NCI-H748 (cell line): ENCODE measurements around the gene WASL.

Source experiments
- DNase-seq: peaks from one replicate; lab custom pipeline; 2025; ENCODE audit not compliant: unreplicated experiment; lab: John Stamatoyannopoulos, UW

WASL gene

DNA sequence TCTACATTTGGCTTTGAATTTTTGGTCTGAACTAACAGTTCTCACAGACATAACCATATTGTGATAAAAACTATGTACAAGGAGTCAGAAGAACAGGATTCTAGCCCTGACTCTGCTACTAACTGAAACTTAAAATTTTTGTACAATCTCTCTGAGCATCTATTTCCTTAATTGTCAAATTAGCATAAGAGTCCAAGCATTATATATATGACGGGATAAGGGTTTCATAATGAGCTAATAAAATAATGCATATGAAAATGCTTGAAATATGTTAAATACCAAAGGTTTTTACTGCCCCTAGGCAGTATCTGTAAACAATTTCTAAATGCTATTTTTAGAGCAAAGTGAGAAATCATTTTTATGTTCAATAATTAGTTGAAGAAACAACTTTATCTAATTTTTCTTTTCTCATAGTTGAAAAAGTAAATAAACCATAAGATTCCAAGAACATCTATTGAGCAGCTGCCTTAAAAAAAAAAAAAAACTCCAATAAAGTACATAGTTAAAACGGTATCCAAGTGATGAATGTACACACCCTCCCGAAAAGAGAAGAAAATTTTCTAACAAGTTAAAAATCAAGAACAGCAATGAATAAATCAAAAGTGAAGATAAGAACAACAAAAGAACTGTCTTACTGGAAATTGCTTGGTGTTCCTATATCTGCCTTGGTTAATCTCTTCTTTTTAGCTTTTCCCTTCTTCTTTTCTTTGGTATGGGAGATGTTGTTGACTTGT, 52.7 kb downstream of the WASL start:
- DNase-seq = no peak

DNA sequence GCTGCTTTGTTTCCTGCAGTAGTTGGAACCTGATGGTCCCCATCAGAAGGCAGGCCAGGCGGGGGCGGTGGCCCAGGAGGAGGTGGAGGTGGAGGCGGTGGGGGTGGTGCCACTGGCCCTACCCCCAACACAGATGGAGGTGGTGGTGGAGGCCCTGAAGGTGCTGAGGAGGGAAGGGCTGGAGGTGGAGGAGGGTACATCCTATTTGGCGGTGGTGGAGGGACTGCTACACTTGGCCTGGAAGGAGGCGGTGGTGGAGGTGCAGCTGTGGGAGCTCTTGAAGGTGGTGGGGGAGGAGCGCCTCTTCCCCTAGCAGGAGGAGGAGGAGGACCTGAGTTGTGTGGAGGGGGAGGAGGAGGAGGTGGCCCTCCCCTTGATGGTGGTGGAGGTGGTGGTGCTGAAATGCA, 56.3 kb downstream of the WASL start:
- DNase-seq = no peak

DNA sequence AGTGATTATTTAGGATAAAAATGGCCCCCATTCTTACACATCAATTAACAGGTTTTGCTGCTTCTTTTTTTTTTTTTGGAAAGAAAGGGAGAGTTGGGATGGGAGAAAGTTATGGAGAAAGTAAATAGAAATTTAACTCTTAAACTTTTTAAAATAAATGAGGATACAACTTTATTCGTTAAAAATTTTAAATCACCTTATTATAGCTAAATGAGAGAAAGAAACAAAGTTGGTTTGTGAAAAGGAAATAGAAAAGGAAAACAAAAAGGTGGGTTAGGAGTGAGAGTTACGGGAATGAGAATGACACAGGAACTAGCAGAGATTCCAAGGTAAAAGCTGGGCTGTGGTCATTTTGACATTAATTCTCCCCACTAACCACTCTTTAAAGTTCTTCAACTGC, 58.3 kb downstream of the WASL start:
- DNase-seq = no peak

DNA sequence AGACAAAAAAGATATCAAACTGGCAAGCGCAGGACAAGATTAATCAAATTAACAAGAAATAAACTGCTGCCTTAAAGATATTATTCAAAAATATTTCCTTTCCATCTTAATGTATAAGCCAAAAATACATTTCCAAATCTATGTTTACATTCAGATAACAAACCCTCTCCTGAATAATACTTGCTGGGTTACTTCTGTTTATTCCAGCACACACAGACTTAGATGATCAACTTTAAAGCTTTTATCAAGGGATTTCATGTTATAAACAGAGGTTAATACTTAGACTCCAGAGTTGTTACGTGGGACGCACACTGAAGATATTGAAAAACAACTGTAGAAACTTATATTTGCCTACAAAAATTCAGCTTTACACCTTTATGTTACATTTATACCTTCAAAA, 59.6 kb downstream of the WASL start:
- DNase-seq = no peak

DNA sequence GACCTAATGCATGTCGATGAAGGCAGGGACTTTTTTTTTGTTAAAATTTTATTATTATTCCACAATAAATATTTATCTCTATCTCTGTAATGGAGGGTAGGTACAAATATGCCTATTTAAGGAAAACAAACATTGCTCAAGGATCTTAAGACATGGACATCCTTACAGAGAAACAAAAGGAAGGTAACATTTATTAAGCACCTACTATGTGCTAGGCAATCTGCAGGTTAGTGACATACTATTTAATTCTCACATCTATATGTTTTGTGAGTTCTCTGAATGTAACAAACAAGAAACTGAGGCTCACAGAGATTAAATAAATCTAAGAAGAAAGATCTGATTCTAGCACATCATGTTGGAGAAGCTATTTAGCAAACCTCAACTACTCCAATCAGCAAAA, 61.1 kb downstream of the WASL start:
- DNase-seq = no peak

DNA sequence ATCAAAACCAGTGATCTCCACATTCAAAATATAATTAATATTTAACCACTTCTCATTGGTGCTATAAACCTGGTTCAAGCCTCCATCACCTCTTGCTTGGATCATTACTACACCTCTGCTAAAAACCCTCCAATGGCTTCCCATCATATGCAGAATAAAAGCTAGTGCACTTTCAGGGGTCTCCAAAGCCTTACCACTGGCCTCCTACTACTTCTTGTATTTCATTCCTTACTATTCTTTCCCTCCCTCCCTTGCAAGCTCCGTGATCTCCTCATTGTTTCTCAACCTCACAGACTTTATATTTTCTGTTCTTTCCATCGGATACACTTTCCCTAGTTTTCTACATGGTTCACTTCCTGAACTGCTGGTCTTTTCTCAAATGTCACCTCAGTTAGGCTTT, 61.6 kb downstream of the WASL start:
- DNase-seq = no peak

DNA sequence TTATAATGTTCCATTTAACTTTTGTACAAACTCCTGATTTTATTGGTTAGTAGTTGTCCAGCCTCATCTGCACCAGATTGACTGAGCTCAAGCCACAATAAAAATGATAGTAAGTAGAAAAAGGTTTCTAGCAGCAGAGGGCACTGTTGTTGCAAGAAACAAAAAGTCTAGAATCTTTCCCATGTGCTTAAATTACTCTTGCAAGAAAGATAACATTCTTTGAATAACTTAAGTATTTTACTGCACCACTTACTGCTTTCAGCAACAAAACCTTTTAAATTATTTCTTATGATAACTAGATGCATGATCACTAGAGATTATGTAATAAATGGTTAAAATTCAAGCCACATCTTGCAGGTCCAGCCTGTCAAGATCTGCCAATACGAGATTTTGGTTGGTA, 66.1 kb downstream of the WASL start:
- DNase-seq = peak; percentile 33

DNA sequence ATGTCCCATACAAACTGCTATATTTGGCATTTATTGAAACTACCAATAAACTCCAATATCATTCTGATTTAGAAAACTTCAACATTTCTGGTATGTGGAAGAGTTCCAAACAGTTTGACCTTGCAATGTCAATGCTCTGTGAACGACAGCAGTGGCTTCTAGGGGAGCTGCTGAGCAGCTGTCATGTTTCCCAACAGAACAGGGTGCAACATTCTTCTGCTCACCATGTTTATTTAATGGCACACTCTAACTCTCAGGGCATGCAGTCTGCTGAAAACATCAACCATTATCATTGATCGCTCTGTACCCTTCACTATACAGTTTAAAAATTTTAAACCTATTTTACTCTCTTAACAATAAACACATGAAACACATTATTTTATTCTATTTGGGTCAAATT, 67.2 kb downstream of the WASL start:
- DNase-seq = no peak

DNA sequence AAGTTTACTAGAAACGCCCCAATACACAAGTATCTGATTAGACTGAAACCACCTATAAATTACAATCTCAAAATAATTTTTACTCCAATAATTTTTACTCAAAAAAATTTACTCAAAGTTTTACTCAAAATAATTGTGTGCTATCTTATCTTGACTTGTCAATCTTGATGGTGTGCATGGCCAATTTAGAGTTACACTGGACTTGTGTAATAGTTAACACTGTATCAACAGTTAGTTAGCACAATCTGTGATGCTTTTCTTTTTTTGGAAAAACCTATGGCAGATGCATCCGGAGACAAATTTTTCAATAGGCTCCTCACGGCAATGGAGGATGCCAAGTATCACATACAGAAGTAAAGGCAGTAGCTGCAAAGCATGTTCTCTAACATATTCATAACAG, 68.2 kb downstream of the WASL start:
- DNase-seq = no peak

DNA sequence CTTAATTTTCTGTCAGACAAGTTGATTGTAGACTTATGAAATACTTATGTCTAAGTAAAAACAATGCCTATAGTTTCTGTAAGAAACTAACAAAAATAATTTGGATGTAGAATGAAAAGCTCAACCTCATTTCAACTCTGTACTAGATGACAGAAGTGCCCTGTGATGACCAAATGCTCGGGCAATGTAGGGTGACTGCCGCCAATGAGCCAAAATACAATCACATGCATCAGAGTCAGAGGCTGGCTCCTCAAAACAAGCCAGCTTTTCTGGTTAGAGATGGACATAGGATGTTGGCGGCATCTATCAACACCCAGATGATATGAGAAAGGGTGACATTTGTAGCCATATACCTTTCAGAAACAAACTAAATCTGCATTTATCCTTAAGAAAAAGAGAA, 69.2 kb downstream of the WASL start:
- no peak for DNase-seq

DNA sequence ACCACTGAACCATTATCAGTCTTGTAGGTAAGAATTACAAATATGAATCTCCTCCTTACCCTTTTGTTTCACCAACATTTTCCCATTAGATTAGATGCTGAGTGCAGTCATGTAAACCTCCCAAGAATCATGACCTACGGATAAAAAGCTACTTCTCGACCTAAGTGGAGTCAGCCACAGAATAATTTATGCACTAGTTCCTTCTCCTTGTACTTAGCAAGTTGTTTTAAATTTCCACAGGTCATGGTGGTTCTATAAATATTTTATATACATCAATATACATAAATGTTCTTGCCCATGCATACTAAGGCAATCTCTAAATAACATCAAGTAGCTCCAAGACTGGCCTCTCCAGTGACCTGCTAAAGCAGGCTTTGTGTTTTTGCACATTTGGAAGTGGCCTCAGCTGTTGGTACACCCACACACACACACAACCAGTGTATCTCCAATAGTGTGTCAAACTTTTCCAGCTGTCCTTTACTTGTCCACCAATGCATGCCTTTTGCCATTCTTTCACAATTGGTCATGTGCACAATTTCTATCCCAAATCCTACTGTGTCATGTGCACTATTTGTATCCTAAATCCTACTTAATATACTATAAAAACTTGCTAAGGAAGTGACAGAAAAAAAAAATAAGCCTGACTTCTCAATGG, 71.6 kb downstream of the WASL start:
- no peak for DNase-seq

DNA sequence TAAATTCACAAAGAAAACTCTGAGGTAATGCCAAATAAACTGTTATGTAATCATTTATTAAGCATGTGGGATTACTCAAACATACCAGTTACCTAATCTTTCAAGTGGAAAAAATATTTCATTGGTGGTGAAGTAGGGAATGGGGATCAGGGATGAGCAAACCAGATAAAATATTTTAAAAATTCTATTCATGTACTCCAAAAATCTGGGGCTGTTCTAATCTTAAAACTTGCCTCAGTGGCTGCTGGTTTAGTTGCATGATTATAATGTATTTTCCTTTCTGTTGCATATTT, 73.7 kb downstream of the WASL start:
- DNase-seq = no peak

DNA sequence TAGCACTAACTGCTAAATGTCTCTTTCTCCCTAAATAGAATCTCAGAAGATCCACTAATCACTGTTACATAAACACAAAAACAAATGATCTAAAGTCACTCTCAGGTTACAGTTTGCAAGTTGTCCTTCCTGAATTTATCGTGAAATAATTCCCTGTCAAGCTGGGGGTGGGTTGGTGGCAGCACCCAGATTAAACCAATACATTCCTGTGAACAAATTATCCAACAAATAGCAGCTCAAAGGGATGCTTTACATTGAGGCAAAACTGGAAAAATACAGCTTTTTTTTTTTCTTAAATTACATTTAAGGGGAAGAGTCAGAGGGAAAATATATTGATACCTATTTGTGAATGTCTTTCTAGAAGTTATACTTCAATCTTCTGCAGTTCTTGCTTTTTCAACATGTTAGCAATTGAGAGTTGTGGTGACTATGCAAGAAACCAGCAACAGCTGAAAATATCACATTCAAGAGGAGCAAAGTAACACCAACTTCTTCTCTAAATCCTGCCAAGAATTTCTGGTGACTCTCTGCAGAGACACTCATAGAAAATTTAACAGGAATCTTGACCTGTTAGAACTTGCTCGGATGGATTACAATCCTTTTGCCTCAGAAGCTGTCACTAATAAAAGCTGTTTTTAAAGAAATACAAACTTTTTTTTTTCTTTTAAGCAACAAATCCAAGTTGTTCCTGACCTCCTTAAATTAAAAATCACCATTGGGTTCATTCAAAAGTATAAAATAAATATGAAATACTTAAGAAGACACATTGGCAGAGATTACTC, 74.2 kb downstream of the WASL start:
- no peak for DNase-seq

DNA sequence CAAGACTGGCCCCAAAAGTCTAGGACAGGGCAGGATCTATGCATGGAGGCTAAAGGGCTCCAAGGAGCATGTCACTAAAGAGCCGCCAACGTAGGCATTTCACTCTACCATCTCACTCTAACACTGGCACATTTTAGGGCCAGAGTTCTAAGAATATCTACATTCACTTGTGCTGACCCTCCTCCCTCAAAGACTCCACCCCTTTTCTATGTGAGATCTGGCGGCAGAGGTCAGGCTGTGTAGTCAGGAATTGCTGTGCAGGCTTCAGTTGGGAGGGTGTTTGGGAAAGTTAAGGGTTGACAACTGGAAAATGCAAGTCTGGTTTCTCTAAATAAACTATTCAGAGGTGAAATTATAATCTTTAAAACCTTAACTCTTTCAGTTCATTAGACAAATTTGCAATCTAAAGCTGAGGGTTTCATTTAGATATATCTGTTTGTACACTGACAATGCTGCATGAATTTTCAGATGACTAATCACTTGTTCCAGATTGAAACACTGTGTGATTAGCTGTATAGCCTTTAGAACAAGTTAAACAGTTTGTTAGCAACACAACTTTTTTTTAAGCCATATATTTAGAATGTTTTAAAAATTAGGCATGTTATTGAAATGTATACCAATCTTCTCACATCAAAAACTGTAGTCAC, 74.9 kb downstream of the WASL start:
- DNase-seq = no peak

DNA sequence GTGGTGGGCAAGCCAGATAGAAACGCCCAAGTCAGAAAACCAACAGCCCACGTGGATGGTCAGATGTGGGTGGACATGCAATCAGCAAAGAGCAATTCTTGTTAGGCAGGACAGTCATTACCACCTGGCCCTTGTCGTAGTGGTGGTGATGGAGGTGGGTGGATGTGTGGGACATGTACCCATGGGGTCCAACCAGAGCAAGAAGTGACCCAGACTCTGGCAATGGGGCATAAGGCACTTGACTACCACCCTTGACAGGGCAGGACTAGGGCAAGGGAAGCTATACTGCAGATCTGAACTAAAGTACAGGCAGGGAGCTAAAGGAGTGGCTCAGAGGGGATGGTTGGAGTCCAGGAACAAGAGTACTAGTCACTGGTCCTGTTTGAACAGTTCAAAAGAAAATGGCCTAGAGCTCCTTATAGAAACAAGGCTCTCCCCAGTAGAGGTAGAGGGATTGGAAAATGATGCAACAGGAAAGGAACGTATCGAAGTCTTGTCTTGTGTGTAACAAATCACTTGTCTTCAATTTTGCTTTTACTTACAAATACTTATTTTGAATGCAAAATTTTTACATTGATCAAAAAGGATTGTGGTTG, 75.6 kb downstream of the WASL start:
- no peak for DNase-seq

DNA sequence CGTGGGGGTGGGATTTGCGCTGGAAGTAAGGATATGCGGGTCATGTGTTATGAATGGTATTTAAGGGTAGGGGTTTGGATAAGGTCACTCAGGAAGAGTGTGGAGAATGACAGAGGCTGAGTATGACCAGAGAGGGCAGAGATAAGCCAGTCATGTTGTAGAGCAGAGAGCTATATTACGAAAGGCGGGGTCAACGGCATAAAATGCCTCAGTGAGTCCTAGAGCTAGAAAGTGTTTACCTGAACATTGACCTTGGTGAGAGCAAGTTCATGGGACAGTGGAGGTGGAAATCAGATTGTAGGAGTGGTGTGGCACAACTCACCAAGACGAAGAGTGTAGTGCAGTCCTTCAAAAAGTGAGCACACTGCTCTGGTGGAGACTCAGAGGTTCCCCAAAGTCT, 79.3 kb downstream of the WASL start:
- DNase-seq = no peak

DNA sequence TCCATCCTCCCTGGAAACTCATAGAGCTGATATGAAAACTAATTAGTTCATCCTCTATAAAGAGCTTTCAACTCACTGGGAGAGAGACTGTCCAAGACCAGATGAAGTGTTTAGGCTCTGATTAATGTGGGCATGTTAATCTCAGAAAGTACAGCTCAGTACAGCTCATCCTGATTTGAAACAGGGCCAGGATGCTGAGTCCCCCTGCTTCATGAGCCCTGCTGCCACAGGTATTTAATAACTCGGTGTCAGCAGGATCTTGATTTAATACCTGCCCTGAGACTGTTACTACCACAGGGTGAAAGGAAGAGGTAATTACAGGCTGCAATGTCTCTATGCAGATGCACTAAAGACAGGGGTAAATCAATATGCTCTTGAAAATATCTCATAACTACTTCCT, 82.3 kb downstream of the WASL start:
- peak; percentile 17 for DNase-seq

DNA sequence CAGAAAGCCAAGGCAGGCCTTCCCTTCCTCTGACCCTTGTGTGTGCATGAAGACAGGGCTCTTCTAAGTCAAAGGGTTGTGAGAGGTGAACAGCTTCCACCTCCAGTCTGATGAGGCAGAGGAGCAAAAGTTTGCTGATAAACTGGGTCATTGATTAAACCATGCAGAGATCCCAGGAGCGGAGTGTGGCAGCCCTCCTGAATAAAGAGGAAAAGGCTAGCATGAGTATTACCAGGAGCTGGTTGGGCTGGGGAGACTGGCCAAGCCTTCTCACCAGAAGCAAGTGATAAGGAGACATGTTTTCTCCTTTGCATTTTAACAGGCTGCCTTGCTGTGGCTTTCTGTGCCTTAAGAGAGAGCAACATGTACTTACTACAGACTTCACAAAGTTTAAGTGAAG, 82.9 kb downstream of the WASL start:
- no peak for DNase-seq

DNA sequence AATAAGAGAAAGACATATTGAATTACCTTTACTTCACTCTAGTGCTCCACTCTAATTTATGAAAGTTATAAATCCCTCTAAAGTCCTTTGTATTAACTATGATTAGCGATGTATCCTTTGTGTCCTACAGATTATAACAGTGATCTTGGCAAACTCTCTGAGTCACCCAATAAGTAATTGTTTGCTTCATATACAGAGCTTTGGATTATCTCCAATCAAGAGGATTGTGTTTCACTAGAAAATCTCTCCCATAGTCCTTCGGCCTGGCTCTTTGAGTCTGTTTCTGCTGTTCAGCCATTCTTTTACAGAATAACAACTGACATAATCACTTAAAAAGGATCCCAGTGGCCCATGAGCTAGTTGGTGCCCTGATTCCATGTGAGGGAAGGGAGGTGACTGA, 83.6 kb downstream of the WASL start:
- DNase-seq = no peak

DNA sequence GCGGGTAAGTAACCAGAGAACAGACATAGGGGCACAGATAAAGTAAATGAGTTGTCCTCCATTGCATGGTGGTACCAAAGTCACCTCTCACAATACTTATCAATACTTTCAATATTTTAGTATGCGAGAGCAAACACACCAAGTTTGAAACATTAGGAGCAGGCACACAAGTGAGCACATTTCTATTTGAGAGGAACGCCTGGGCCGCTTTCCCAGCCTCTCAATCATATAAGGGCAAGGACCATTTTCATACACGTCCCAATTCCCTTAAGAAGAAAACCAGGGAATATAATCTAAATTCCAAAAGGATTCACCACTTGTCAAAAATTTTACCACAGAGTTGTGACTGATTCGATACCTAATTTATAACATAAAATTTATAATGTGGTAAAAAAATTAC, 85.6 kb downstream of the WASL start:
- no peak for DNase-seq

DNA sequence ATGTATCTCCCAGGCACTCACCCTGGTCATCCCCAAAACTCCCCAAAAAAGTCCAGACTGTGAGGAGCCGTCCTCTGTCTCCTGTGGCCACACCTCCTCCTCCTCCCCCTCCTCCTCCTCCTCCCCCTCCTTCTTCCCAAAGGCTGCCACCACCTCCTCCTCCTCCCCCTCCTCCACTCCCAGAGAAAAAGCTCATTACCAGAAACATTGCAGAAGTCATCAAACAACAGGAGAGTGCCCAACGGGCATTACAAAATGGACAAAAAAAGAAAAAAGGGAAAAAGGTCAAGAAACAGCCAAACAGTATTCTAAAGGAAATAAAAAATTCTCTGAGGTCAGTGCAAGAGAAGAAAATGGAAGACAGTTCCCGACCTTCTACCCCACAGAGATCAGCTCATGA, 86.0 kb downstream of the WASL start:
- DNase-seq = no peak

DNA sequence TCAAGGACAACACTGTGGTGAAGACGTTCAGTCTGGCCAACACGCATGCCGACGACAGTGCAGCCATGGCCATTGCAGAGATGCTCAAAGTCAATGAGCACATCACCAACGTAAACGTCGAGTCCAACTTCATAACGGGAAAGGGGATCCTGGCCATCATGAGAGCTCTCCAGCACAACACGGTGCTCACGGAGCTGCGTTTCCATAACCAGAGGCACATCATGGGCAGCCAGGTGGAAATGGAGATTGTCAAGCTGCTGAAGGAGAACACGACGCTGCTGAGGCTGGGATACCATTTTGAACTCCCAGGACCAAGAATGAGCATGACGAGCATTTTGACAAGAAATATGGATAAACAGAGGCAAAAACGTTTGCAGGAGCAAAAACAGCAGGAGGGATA, 86.5 kb downstream of the WASL start:
- no peak for DNase-seq
